Cerebellar nuclear complex (tissue), 1 donor: Measurements from ENCODE around the gene TEKT5.
"Not testable (repeated sequence)": the region's sequence is repeated elsewhere in the genome, so short reads cannot be mapped to it uniquely, and the experiment has no call there.

Experiments used
- DNase-seq, 2 experiments: peaks; one replicate each; lab custom pipeline; 2025; lab: John Stamatoyannopoulos, UW

Gene TEKT5

DNA sequence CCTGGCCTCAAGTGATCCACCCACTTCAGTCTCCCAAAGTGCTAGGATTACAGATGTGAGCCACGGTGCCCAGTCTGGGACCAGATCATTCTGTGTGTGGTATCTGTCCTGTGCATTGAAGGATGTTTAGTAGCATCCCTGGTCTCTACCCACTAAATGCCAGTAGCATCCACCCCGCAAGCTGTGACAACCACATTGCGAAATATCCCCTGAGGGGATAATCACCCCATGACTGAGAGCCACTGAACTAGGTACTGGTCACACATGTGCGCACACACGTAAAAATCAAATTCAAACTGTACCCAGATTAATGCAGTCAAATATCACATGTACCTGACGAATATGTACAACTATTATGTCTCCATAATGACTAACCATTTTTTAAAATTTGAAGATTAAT is 35.8 kb downstream of the TEKT5 start:
- no peak for DNase-seq

DNA sequence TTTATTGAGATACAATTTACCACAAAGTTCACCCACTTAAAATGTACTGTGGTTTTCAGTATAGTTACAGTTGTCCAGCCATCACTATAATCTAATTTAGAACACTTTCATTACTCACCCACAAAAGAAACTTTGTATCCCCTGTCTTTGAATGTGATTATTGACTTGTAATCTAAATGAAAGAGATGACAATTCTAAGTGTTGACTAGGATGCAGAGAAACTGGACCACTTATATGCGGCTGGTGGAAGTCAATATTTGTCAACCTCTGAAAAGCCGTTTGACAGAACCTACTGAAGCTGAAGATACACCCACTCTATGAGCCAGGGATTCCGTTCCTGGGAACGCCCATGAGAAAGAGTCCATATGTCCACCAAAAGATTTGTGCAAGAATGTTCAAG is 36.8 kb downstream of the TEKT5 start:
- no peak for DNase-seq

DNA sequence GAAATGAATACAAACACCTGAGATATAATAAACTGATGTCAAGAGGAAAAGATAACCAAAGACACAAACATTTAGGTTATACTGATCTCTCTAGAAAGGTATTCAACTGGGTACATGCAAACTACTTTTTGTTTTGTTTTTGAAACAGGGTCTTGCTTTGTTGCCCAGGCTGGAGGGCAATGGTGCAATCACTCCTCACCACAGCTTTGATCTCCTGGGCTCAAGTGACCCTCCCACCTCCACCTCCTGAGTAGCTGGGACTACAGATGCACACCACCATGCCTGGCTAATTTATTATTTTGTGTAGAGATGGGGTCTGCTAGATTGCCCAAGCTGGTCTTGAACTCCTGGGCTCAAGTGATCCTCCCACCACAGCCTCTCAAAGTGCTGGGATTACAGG is 38.1 kb downstream of the TEKT5 start:
- no peak for DNase-seq

DNA sequence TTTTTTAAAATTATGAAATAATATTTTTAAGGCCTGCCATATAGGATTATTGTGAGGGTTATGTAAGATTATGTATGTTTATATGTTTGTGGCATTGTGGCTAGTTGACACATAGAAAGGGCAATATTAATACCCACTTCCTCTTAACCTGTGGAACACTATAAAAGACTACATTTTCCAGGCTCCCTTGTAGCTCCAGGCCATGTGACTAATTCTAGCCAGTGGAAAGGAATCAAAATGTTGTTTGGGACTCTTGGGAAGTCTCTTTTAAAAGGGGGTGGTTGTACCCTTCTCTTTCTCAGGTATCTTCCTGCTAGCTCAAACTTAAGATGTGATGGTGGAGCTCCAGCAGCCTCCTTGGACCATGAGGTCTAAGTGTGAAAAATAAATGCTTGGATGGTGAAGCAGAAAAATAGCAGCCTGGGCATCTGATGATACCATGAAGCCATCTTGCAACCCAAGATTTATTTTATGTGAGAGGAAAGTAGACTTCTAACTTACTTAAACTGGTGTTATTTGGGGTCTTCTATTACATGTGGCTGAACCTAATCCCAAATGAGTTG is 39.2 kb downstream of the TEKT5 start:
- DNase-seq: no peak

DNA sequence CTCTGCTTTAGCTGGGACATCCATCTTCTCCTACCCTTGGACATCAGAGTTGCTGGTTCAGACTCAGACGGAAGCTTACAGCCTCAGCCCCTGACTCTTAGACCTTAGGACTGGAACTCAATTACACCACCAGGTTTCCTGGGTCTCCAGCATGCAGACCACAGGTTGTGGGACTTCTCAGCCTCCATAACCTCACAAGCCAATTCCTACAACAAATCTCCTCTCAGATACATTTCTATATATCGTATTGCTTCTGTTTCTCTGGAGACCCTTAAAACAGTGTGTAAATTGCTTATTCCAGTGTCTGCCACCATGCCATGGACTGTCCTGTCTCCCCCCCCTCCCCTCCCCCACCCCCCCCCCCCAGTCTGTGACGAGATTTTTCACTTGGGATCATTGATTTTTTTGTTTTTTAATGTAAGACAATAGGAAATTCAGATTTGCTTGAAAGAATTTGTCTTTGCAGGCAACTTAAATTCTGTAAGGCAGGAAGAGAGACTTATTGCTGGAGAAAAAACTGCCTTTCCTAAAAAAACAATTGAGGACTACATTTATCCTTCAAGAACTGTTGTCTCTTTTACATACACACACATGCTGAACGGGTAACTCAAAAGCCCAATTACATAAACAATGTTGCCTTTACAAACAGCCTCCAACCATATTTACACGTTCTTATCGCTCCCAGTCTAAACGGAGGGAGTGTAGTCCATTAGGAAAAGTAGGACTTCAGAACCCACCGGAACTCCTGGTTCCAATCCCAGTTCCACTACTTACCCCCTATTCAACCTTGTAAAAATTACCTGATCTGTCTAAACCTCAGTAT is 39.9 kb downstream of the TEKT5 start:
- DNase-seq: no peak

DNA sequence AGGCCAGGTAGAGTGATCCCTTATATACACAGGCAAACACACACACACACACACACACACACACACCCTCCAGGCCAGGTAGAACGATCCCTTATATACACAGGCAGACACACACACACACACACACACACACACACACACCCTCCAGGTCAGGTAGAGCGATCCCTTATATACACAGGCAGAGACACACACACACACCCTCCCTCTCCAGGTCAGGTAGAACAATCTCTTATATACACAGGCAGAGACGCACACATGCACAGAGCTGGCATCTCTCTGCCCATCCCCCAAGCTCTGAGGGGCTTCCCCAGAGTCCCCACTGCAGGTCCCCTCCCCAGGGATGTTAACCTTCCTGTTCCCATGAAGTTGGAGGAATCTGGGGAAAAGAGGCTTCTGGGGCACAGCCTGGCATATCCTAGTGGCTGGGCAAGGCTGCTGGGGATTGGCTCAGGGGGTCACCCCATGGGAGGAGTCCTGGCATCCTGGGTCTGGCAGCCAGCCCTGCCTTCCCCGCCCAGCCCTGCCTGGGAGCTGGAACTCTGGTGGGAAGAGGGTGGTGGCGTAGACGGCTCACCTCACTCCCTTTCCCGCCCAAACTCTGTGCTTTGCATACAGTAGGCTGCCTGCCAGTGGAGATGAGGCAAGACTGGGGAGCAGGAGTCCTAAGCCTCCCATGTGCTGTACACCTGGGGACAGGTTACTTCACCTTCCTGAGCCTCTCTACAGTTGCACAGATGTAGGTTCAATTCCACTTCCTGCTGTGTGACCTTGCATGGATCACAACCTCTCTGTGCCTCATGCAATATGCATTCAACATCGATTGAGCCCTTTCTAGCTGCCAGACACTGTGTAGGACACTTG is 41.8 kb downstream of the TEKT5 start:
- no peak for DNase-seq

DNA sequence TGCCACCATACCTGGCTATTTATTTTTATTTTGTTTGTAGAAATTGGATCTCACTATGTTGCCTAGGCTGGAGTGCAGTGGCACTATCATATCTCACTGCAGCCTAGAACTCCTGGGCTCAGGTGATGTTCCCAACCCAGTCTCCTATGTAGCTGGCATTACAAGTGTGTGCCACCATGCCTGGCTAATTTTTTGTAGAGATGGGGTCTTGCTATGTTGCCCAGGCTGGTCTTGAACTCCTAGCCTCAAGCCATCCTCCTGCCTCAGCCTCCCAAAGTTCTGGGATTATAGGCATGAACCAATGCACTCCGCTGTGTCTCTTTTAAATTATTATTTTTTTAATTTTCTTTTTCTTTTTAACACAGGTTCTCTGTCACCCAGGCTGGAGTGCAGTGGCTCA is 45.6 kb downstream of the TEKT5 start:
- not testable (repeated sequence) for DNase-seq

DNA sequence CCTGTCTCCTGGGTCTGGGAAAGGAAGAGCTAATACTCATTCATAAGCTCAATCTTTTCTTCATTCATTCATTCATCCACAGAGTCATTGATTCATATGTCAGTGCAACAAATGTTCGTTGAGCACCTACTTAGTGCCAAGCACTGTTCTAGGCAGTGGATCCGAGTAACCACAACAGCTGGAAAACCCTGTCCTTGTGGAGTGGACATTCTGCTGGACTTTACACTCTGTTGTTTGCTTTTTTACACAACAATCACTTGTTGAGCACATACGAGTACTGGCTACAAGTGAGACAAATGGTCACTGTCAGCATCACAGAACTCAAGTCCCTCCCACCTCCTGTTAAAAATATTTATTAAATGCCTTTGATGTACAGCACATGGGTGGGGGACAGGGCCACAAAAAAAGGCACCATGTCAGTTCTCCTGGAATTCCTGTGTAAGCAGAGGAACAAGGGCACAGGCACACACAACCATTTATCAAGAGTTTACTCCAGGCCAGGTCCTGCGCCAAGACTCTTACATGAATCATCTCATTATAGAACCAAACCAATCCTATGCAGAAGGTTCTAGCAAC is 46.9 kb downstream of the TEKT5 start:
- DNase-seq: no peak

DNA sequence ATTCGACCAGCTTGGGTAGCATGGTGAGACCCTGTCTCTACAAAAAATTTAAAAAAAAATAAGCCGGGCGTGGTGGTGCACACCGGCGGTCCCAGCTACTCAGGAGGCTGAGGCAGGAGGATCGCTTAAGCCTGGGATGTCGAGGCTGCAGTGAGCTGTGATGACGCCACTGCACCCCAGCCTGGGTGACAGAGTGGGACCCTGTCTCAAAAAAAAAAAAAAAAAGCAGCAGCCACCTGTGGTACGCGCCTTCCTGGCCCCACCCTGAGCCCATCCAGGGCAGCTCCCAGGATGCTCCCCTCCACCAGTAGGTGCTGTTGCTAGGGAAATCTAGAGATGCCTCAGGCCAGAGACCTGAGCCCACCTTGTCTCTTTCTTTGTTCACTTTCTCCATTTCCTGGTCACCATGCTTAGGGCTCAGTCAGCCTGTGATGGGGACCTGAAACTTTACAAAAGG is 47.4 kb downstream of the TEKT5 start:
- no peak for DNase-seq

DNA sequence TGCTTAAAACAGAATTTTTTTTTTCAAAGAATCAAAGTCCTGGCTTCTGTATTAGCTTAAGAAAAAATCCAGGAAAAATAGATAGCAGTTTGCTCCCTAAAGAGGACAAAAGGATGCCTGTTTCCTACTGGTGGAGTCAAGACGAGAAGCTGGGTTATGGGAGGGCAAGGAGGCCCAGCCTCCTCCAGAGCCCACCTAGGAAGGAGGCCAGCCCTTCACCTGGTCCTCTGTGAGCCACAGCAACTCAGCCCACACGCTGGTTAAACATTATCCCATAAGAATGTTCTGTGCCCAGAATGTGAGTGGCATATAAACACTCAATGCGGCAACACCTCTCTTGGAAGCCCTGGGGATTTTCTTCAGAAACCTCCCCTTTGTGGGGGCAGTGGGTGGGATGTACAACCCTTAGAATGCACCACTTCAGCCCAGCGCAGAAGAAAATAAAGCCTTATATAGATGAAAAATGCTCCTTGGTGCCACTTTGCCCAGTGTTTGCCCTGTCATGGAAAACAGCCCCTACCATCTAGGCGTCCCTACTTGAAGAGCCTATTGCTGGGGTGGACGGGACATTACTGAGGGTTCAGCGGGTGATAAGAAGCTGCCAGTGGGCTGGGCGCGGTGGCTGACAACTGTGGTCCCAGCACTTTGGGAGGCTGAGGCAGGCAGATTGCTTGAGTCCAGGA is 48.0 kb downstream of the TEKT5 start:
- DNase-seq: no peak

DNA sequence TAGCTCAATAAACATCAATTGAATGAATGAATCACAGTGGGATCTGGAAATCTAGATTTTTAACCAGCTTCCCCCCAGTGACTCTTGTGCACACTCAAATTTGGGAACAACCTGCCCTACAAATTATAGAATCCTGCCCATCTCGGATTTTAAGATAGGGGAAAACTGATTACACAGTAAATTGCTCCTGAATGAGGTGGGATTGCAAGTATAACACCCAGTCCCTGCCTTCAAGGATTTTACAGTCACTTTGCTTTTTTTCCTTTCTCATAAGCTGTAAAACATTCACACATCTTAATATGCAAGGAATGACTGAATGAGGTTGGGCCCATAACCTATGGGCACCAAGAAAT is 48.5 kb downstream of the TEKT5 start:
- DNase-seq: no peak

DNA sequence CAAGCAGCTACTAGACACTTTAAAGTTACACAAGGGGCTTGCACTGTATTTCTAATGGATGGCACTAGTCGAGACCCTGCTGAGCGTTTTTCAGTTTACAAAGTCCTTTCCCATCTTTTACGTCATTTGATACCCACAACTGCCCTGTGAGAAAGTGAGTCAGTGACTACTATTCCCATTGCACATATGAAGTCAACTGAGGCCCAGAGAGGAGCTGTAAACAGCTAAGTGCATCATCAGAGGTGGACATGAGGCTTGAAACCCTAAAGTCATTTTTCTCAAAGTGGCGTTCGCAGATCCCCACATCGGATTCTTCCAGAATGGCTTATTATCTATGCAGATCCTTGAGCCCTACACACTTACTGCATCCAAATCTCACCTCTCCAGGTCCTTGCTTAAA is 50.6 kb downstream of the TEKT5 start:
- no peak for DNase-seq

DNA sequence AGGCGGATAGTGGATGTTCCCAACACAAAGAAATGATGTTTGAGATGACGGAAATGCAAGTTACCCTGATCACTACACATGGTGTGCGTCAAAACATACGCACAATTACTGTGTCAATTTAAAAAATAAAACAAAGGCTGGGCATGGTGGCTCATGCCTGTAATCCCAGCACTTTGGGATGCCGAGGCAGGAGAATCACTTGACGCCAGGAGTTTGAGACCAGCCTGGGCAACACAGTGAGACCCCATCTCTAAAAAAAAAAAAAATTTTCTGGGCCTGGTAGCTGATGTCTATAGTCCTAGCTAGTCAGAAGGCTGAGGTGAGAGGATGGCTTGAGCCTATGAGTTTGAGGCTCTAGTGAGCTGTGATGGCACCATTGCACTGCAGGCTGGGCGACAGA is 51.8 kb downstream of the TEKT5 start:
- DNase-seq: no peak

DNA sequence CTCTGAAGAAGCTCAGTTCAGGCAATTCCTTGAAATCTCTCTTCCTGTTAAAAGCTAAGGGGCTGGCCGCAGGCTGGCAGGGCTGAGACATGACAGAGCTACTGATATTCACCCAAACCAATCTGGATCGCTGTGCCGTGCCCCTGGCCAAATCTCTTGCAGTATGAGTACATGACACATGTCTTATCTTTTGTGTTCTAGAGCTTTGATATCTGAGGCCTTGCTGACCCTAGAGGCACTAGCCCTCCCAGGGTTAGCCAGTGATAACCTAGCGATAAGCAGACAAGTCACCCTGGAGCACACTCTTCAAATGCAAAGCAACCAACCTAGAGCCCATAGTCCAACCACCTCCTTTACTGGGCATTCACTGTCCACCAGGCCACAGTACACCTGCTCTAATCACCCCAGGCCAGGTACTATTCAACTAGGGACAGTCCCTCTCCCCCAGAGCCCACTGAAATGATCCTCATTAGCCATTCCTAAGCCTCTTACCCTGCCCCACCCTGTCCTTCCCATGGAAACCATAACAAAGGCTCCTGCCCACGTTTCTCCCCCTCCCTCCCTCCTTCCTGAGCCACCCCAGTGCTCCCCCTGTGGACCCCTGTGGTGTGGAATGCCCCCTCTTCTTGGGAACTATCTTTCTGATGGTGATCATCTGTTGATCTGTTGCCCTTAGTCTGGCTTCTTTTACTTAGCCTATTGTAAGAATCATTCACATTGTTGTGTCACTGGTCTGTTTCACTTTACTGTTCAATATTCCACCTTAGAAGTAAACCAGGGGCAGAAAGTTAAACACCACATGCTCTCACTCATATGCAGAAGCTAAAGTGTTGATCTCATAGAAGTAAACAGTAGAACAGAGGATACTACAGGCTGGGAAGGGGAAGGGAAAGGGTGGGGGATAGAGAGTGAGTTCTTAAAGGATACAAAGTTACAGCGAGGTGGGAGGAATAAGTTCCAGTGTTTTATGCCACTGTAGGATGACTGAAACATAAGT is 52.5 kb downstream of the TEKT5 start:
- DNase-seq: no peak

DNA sequence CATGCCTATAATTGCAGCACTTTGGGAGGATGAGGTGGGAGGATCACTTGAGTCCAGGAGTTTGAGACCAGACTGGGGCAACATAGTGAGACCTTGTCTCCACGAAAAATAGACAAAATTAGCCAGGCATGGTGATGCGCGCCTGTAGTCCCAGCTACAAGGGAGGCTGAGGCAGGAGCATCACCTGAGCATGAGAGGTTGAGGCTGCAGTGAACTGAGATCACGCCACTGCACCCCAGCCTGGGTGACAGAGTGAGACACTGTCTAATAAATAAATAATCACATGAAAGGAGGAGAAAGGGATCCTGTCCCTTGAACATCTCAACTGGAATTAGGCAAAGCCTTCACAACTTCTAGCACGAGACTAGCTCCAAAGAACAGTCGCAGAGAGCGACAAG is 53.2 kb downstream of the TEKT5 start:
- no peak for DNase-seq

DNA sequence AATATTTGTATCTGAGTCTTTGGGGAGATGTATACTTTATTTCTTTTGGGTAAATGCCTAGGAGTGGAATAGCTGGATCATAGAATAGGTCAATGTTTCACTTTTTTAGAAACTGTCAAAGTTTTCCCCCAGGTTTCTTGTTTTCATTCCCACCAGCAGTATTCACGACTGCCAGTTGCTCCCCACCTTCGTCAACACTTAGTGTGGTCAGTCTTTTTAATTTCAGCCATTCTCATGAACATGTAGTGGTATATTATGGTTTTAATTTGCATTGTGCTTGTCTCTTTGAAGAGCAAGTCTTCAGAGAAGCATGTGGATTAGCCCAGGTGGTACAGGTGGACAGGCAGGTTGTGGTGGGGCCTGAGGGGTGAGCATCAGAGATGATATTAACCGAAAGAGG is 53.8 kb downstream of the TEKT5 start:
- DNase-seq: no peak

DNA sequence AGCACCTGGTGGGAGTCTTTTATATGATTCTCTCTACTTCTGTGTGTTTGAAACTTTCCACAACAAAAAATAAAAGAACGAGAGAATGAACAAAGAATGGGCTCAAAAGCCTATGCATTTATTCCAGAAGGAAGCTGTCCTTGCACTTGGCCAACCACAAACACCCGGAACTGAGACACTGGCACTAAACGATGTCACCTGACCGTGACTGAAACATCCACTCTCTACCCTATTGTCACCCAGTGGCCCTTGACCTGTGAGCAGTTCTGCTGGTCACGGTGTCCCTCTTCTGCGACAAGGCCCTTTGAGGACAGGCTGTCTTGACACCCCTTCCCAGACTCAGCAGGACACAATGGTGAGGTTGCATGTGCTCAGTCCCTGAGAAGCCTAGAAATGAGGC is 56.6 kb downstream of the TEKT5 start:
- no peak for DNase-seq

DNA sequence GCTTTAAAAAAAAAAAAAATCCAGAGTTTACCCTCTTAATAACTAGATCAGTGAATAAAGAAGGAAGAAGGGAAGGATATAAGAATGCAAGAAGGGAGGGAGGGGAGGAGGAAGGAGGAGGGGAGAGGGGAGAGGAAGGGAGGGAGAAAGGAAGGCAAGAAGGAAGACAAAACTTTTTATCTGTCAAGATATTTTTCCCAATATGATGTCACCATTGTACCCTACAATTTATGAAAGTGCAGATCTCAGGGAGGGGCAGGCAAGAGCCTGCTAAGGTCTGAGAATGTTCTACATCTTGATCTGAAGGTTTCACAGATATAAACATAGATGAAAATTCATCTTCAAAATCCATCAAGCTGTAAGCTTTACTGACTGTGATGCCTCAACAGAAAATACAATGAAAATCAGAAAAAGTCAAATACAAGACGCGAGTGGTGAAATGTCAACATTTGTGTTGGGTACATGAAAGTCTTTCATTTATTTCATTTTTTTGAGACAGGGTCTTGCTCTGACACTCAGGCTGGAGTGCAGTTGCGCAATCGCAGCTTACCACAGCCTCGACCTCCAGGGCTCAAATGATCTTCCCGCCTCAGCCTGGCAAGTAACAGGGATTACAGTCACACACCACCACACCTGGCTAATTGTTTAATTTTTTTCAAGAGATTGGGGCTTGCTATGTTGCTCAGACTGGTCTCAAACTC is 57.2 kb downstream of the TEKT5 start:
- DNase-seq: no peak

DNA sequence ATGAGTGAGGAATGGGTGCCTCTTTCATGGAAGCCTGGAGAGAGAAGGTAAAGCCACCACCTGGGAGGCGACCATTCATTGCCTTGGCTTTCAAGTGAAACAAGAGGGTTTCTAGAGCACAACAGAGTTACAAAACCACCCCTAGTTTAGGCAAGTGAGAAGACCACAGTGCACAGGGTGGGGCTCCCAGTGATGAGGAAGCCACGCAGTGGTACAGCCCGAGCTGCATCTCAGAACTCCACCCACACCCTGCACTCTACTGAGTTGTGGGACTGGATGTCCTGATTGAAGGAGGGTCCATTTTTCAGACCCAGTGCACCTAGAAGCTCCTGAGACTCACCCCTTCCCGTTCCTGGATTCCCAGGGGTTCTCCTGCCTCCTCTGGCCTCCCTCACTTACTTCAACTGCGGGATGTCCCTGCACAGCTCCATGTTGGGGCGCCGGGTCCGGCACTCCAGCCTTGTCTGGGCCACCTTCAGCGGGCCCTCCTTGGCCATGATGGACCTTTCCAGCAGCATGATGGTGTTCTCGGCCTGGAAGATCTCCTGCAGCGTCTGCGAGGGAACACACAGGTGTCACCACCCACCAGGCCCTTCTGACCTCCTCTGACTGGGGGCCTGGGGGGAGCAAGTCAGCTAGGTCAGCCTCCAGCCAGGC is 59.2 kb downstream of the TEKT5 start:
- DNase-seq: no peak

DNA sequence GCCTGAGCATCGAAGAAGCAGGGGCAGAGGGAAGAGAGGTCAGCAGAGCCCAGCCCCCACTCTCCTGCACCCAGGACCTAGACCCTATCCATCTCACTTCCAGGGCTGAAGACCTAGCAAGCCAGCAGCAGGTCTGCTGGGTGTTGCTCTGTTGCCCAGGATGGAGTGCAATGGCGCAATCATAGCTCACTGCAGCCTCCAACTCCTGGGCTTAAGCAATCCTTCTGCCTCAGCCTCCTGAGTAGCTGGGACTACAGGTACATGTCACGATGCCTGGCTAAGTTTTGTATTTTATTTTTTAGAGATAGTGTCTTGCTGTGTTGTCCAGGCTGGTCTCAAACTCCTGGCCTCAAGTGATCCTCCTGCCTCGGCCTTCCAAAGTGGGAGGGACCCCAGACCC is 61.3 kb downstream of the TEKT5 start:
- DNase-seq: not testable (repeated sequence)
